Measurements from ENCODE around the gene SLC30A1. TPM values are rescaled to one million over a fixed set of nuclear protein-coding genes. Genes with fewer than 3 reads are reported as not detected.

Gene SLC30A1
- total and polyA plus RNA-seq, 12 donors, result 4.6 to 82.6 (median 37.5) TPM

- H3K36me3 ChIP-seq (replicated peaks in 1 of 2), result no peaks in the 10 kb centered on the region
- peaks cover 27 to 59% of the 10 kb centered on the region in 2 donors for H3K4me1 ChIP-seq (replicated peaks in 1 of 2)
- no peaks in the 10 kb centered on the region for H3K27me3 ChIP-seq
- TF ChIP-seq CTCF (IDR thresholded peaks at IDR 0.05), result no peak
- TF ChIP-seq POLR2A (IDR thresholded peaks at IDR 0.05), result peak in 1 of 2 donors; percentile 54
- intact Hi-C loops (cut with DNase I), result no loop called here
- no peak overlapping the region for H3K4me3 ChIP-seq
- no peaks in the 10 kb centered on the region for H3K9me3 ChIP-seq (replicated peaks in 1 of 3)
- DNase-seq, result peak in 6 of 7 donors; percentile 78 to 89 (median 82)
- peak overlapping the region; percentile 0 to 91 (median 61) for H3K27ac ChIP-seq
- 31 to 42% (median 36%) methylated on average over 7 to 9 of the region's 9 CpGs for WGBS, 4 donors
Observed at GRCh38 chr1:211610779-211611556, 32.0 kb upstream of the SLC30A1 start.

- H3K36me3 ChIP-seq (replicated peaks in 1 of 2), result no peaks in the 10 kb centered on the region
- peak; percentile 68 to 91 (median 85) for DNase-seq
- TF ChIP-seq POLR2A (IDR thresholded peaks at IDR 0.05), result no peak
- intact Hi-C loops (cut with DNase I), result no loop called here
- peaks cover 27 to 59% of the 10 kb centered on the region in 2 donors for H3K4me1 ChIP-seq (replicated peaks in 1 of 2)
- H3K27ac ChIP-seq, result peak overlapping the region; percentile 11 to 91 (median 72)
- WGBS, 4 donors, result 48 to 57% (median 54%) methylated on average over 9 to 10 of the region's 10 CpGs
- H3K4me3 ChIP-seq, result no peak overlapping the region
- H3K9me3 ChIP-seq (replicated peaks in 1 of 3), result no peaks in the 10 kb centered on the region
- no peaks in the 10 kb centered on the region for H3K27me3 ChIP-seq
Observed at GRCh38 chr1:211609120-211610024, 30.4 kb upstream of the SLC30A1 start.

GRCh38 chr1:211607754-211608473 lies 29.0 kb upstream of the SLC30A1 start:
- peak overlapping the region in 3 of 5 donors; percentile 40 to 73 (median 60) for H3K27ac ChIP-seq
- intact Hi-C loops (cut with DNase I), result no loop called here
- H3K36me3 ChIP-seq (replicated peaks in 1 of 2), result no peaks in the 10 kb centered on the region
- 74 to 95% (median 81%) methylated on average over 5 to 6 of the region's 6 CpGs for WGBS, 4 donors
- no peaks in the 10 kb centered on the region for H3K9me3 ChIP-seq (replicated peaks in 1 of 3)
- no peaks in the 10 kb centered on the region for H3K27me3 ChIP-seq
- no peak overlapping the region for H3K4me3 ChIP-seq
- H3K4me1 ChIP-seq (replicated peaks in 1 of 2), result peaks cover 23 to 61% of the 10 kb centered on the region in 2 donors
- TF ChIP-seq CTCF (IDR thresholded peaks at IDR 0.05) (no peak), POLR2A (IDR thresholded peaks at IDR 0.05) (no peak)
- DNase-seq, result no peak

GRCh38 chr1:211606914-211607753 lies 28.2 kb upstream of the SLC30A1 start:
- TF ChIP-seq CTCF (IDR thresholded peaks at IDR 0.05) (no peak), POLR2A (IDR thresholded peaks at IDR 0.05) (no peak)
- Histone ChIP-seq H3K9me3 (replicated peaks in 1 of 3) (no peaks in the 10 kb centered on the region), H3K4me3 (peak overlapping the region in 1 of 4 donors; percentile 14), H3K27me3 (no peaks in the 10 kb centered on the region), H3K27ac (peak overlapping the region in 3 of 5 donors; percentile 40 to 73 (median 60)), H3K4me1 (replicated peaks in 1 of 2) (peaks cover 20 to 63% of the 10 kb centered on the region in 2 donors), H3K36me3 (replicated peaks in 1 of 2) (no peaks in the 10 kb centered on the region)
- 68 to 79% (median 72%) methylated on average over 12 of the region's 12 CpGs for WGBS, 4 donors
- DNase-seq, result peak in 4 of 7 donors; percentile 40 to 70 (median 60)
- intact Hi-C loops (cut with DNase I), result no loop called here

Data from adrenal gland (tissue), 12 donors.